Loucy (cell line): ENCODE measurements around the gene BEX1.
A peak's percentile ranks its signal among the peaks of the same experiment; 100 is the strongest.
"Not testable (repeated sequence)": the region's sequence is repeated elsewhere in the genome, so short reads cannot be mapped to it uniquely, and the experiment has no call there.

ENCODE experiments used
- H2AFZ ChIP-seq: fragments of 200-600 bp; sonication (generic); 2 replicates; pipeline ENCODE4 v1.6.0; 2016; ENCODE audit warnings: antibody characterized with exemption, mild to moderate bottlenecking, low read length, moderate library complexity
- H3F3A ChIP-seq: fragments of 200-600 bp; 2 replicates; pipeline ENCODE4 v1.6.0; 2016; ENCODE audit warnings: antibody characterized with exemption, low read depth, mild to moderate bottlenecking
- H3K27me3 ChIP-seq: fragments of 200-600 bp; sonication (generic); 2 replicates; pipeline ENCODE4 v1.6.1; 2014; ENCODE audit warnings: low read length, mild to moderate bottlenecking; ENCODE audit not compliant: insufficient read depth, poor library complexity, severe bottlenecking
- H3K36me3 ChIP-seq: fragments of 200-600 bp; sonication (generic); 2 replicates; pipeline ENCODE4 v1.6.1; 2016; ENCODE audit warnings: low read length; ENCODE audit not compliant: insufficient read depth
- H3K4me1 ChIP-seq: fragments of 200-600 bp; sonication (generic); 2 replicates; pipeline ENCODE4 v1.5.1; 2014; ENCODE audit warnings: low read length, mild to moderate bottlenecking; ENCODE audit not compliant: insufficient read depth, poor library complexity, severe bottlenecking
- H3K4me2 ChIP-seq: fragments of 200-600 bp; sonication (generic); 2 replicates; pipeline ENCODE4 v1.6.0; 2014; ENCODE audit warnings: antibody characterized with exemption, low read length, low read depth, mild to moderate bottlenecking; ENCODE audit not compliant: poor library complexity, severe bottlenecking
- H3K4me3 ChIP-seq: fragments of 200-600 bp; sonication (generic); 2 replicates; pipeline ENCODE4 v1.5.1; 2014; ENCODE audit warnings: low read length, mild to moderate bottlenecking, mixed read lengths; ENCODE audit not compliant: poor library complexity, severe bottlenecking
- H3K79me2 ChIP-seq: fragments of 200-600 bp; sonication (generic); 2 replicates; pipeline ENCODE4 v1.6.1; 2014; ENCODE audit warnings: low read length; ENCODE audit not compliant: insufficient read depth
- H3K9ac ChIP-seq: fragments of 200-600 bp; sonication (generic); 2 replicates; pipeline ENCODE4 v1.6.0; 2014; ENCODE audit warnings: mild to moderate bottlenecking, low read depth, low read length, moderate library complexity; ENCODE audit not compliant: poor library complexity, severe bottlenecking
- H3K9me2 ChIP-seq: fragments of 200-600 bp; sonication (generic); replicated peaks from 2 replicates; pipeline ENCODE4 v1.6.1; 2016; ENCODE audit warnings: low read depth, low read length, mixed read lengths
- H3K9me3 ChIP-seq: fragments of 200-600 bp; sonication (generic); 2 replicates; pipeline ENCODE4 v1.6.1; 2014; ENCODE audit warnings: mild to moderate bottlenecking, antibody characterized with exemption, low read length, low read depth; ENCODE audit not compliant: insufficient read depth
- H4K20me1 ChIP-seq: fragments of 200-600 bp; sonication (generic); 2 replicates; pipeline ENCODE4 v1.6.0; 2014; ENCODE audit warnings: antibody characterized with exemption, low read length, mild to moderate bottlenecking; ENCODE audit not compliant: insufficient read depth, poor library complexity, severe bottlenecking
- EZH2phosphoT487 ChIP-seq: fragments of 200-600 bp; IDR thresholded peaks from 2 replicates; pipeline ENCODE4 v1.6.1; 2018; ENCODE audit warnings: antibody characterized with exemption, mild to moderate bottlenecking, moderate library complexity, borderline replicate concordance
- TF ChIP-seq, protein P1 (sequence below): fragments of 200-600 bp; sonication (generic); conservative IDR thresholded peaks from 2 replicates; pipeline ENCODE4 v1.5.1; 2014; ENCODE audit warnings: mild to moderate bottlenecking, antibody characterized with exemption, low read length

BEX1 gene

DNA sequence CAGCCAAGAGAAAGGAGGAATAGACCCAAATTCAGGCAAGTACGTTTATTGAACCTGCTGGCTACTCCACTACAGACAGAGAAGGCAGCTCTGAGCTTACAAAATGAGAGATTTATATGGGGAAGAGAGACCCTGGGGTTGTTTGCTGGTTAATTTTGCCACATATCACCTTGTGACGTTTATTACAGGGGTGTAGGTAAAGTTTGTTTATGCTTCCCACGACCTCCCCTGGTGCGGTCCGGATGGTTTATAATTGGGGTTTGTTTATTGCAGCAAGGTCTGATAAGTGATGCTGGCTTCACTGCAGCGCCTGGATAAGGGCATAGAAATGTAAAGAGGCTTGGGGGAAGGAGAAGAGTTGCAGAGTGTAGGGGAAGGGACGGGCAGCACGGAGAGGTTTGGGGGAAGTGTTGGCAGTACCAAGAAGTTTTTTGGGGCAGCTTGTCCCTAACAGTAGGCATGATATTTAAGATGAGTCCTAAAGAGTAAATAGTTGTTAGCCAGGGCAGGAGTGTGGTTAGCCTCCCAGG lies 12.6 kb downstream of the BEX1 start:
- Histone ChIP-seq H3K27me3 (no peaks in the 10 kb centered on the region), H3K4me2 (no peak overlapping the region), H3K4me1 (peaks cover 10% of the 10 kb centered on the region), H2AFZ (no peak overlapping the region), H4K20me1 (no peaks in the 10 kb centered on the region), H3K9me2 (no peaks in the 10 kb centered on the region), H3K4me3 (no peak overlapping the region), H3K9me3 (no peaks in the 10 kb centered on the region), H3K36me3 (no peaks in the 10 kb centered on the region), H3K9ac (no peak overlapping the region), H3F3A (no peaks in the 10 kb centered on the region), H3K79me2 (no peaks in the 10 kb centered on the region)
- TF ChIP-seq EZH2phosphoT487: no peak
- TF ChIP-seq, protein P1, sequence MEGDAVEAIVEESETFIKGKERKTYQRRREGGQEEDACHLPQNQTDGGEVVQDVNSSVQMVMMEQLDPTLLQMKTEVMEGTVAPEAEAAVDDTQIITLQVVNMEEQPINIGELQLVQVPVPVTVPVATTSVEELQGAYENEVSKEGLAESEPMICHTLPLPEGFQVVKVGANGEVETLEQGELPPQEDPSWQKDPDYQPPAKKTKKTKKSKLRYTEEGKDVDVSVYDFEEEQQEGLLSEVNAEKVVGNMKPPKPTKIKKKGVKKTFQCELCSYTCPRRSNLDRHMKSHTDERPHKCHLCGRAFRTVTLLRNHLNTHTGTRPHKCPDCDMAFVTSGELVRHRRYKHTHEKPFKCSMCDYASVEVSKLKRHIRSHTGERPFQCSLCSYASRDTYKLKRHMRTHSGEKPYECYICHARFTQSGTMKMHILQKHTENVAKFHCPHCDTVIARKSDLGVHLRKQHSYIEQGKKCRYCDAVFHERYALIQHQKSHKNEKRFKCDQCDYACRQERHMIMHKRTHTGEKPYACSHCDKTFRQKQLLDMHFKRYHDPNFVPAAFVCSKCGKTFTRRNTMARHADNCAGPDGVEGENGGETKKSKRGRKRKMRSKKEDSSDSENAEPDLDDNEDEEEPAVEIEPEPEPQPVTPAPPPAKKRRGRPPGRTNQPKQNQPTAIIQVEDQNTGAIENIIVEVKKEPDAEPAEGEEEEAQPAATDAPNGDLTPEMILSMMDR: no peak

DNA sequence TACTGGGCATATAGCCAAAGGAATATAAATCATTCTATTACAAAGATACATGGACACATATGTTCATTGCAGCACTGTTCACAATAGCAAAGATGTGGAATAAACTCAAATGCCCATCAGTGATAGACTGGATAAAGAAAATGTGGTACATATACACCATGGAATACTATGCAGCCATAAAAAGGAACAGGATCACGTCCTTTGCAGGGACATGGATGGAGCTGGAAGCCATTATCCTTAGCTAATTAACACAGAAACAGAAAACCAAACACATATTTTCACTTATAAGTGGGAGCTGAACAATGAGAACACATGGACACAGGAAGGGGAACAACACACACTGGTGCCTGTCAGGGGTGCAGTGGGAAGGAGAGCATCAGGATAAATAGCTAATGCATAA lies 30.6 kb downstream of the BEX1 start:
- H3K79me2 ChIP-seq, H3K4me2 ChIP-seq, H3K36me3 ChIP-seq, H2AFZ ChIP-seq, H3K4me1 ChIP-seq, H3K4me3 ChIP-seq, H4K20me1 ChIP-seq, H3F3A ChIP-seq, H3K27me3 ChIP-seq, H3K9me2 ChIP-seq, H3K9me3 ChIP-seq, H3K9ac ChIP-seq: not testable (repeated sequence)

DNA sequence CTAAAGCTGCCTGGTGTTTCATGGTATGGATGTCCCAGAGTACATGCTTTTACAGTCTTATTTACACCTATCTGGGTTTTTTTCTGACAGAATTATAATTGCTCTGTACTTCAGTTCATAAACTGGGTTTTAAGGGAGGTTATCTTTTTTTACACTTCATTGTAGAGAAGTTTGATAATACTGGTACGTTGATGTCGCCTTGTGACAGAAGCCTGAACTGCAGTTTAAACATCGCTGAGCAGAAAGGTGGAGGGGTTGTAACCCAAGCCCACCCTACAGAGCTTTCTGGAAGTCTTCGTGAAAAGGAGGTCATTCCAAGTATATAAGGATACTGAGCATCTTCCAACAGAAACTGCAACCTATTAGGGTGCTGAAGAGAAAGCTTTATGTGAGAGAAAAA lies 46.4 kb downstream of the BEX1 start:
- no peaks in the 10 kb centered on the region for H3K36me3 ChIP-seq
- no peaks in the 10 kb centered on the region for H3K9me2 ChIP-seq
- H3K9ac ChIP-seq: no peak overlapping the region
- H3K9me3 ChIP-seq: no peaks in the 10 kb centered on the region
- H3K27me3 ChIP-seq: no peaks in the 10 kb centered on the region
- no peaks in the 10 kb centered on the region for H3K4me1 ChIP-seq
- H4K20me1 ChIP-seq: no peaks in the 10 kb centered on the region
- TF ChIP-seq, protein P1: peak; percentile 47
- TF ChIP-seq EZH2phosphoT487: no peak
- no peaks in the 10 kb centered on the region for H3K79me2 ChIP-seq
- no peaks in the 10 kb centered on the region for H3F3A ChIP-seq
- no peak overlapping the region for H3K4me3 ChIP-seq
- no peak overlapping the region for H3K4me2 ChIP-seq
- H2AFZ ChIP-seq: no peak overlapping the region

DNA sequence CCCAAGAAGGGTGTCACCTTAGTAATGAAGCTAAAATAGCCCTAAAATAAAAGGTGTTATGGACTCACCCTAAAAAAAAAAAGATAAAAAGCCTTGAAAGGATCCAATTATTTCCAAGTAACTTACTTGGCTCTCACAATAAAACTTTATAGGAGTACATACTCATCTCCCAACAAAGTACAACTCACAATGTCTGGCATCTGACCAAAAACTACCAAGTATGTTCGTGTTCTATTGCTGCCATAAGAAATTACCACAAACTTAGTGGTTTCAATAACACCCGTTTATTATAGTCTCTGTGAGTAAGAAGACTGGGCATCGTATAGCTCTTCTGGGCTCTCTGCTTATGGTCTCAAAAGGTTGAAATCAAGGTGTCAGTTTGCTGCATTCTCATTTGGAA lies 51.0 kb downstream of the BEX1 start:
- Histone ChIP-seq H3K27me3 (no peaks in the 10 kb centered on the region), H3K9me2 (no peaks in the 10 kb centered on the region), H3K4me2 (no peak overlapping the region), H2AFZ (no peak overlapping the region), H3K9me3 (no peaks in the 10 kb centered on the region), H4K20me1 (no peaks in the 10 kb centered on the region), H3K4me1 (no peaks in the 10 kb centered on the region), H3K9ac (no peak overlapping the region), H3F3A (no peaks in the 10 kb centered on the region), H3K79me2 (no peaks in the 10 kb centered on the region), H3K36me3 (no peaks in the 10 kb centered on the region), H3K4me3 (no peak overlapping the region)
- TF ChIP-seq, protein P1: no peak
- TF ChIP-seq EZH2phosphoT487: no peak
